ENCODE data around the gene GCM1. TPM values are rescaled to one million over a fixed set of nuclear protein-coding genes. Genes with fewer than 3 reads are reported as not detected.

Gene GCM1
- total RNA-seq, 1 experiment from 2014 or later: not detected

DNA sequence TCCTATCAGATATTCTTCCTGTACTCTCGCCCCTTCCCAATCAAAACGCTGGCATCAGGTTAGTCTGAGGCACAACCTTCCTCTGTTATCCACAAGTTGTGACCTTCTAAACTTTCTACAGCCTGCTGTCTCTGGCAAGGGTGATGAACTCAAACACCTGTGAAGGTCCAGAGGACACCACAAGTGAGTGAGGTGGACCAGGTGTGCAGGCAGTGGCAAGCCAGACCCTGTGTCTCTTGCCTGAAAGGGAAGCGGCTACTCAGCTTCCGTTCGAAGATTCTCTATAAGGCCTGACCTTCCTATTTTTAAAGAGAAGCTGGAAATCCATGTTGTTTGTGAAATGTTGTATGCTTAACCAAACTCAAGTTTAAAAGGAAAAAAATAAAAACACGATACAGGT is 36.8 kb downstream of the GCM1 start:
- Histone ChIP-seq H3K9me3 (ENCODE audit: low read length) (no peaks in the 10 kb centered on the region), H3K36me3 (ENCODE audit: insufficient read depth, low read length) (no peaks in the 10 kb centered on the region), H3K27ac (ENCODE audit: low read length) (no peak overlapping the region), H3K27me3 (ENCODE audit: low read length) (no peaks in the 10 kb centered on the region), H3K9ac (ENCODE audit: low read length) (no peak overlapping the region), H4K20me1 (ENCODE audit: insufficient read depth, low read depth, low read length) (no peaks in the 10 kb centered on the region), H3K9me2 (replicated peaks; ENCODE audit: insufficient read depth, low read length) (no peaks in the 10 kb centered on the region), H3K79me2 (ENCODE audit: low read length) (no peaks in the 10 kb centered on the region), H2AFZ (ENCODE audit: low read length) (no peak overlapping the region), H3K4me2 (ENCODE audit: low read depth, low read length, poor library complexity, severe bottlenecking) (no peak overlapping the region), H3K4me1 (ENCODE audit: low read length) (peaks cover 5% of the 10 kb centered on the region; the same call in 1 of the 2 replicates), H3K4me3 (ENCODE audit: low read length) (no peak overlapping the region)
- no peak for DNase-seq

DNA sequence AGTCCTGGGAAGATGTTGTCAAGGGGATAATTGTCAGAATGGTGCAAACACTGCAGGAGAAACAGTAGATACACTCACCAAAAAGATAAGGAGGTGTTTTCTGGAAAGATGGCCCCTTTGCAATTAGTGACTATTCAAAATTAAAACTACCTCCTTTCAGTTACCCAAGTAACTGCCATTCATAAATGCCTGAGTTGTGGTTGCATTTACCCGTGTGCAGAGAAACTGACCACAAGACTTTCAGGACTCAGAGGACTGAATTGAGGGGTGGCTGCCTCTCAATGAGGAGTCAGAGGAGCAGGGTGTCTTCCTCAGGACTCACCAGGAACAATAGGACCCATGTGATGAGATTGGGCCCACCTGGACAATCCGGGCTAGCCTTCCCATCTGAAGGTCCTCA is 39.0 kb downstream of the GCM1 start:
- H3K9ac ChIP-seq (ENCODE audit: low read length): no peak overlapping the region
- no peak overlapping the region for H3K4me3 ChIP-seq (ENCODE audit: low read length)
- H3K4me1 ChIP-seq (ENCODE audit: low read length): peaks cover 5% of the 10 kb centered on the region; the same call in 1 of the 2 replicates
- no peaks in the 10 kb centered on the region for H3K9me3 ChIP-seq (ENCODE audit: low read length)
- no peaks in the 10 kb centered on the region for H3K27me3 ChIP-seq (ENCODE audit: low read length)
- H3K27ac ChIP-seq (ENCODE audit: low read length): no peak overlapping the region
- no peak overlapping the region for H3K4me2 ChIP-seq (ENCODE audit: low read depth, low read length, poor library complexity, severe bottlenecking)
- H3K79me2 ChIP-seq (ENCODE audit: low read length): no peaks in the 10 kb centered on the region
- no peaks in the 10 kb centered on the region for H3K9me2 ChIP-seq (replicated peaks; ENCODE audit: insufficient read depth, low read length)
- H3K36me3 ChIP-seq (ENCODE audit: insufficient read depth, low read length): no peaks in the 10 kb centered on the region
- DNase-seq: no peak
- H2AFZ ChIP-seq (ENCODE audit: low read length): no peak overlapping the region
- no peaks in the 10 kb centered on the region for H4K20me1 ChIP-seq (ENCODE audit: insufficient read depth, low read depth, low read length)

DNA sequence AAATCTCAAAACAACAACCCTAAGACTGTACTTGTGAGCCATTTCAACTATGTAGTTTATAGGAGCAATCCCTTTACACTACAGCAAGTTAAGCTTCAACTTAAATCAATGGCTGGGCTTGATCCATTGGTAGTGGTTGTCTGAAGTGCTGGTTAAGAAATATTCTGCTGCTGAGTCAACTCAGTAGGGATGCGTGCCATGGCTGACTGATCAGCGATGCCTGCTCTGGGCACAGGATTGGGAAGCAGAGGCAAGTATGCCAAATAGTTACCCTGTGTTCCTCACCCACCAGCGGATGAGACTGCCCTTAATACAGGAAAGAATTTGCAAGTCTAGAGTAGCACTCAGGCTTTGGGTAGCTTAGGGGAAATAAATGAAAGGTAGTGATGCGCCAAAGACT is 41.5 kb downstream of the GCM1 start:
- DNase-seq: no peak
- H4K20me1 ChIP-seq (ENCODE audit: insufficient read depth, low read depth, low read length): no peaks in the 10 kb centered on the region
- no peaks in the 10 kb centered on the region for H3K9me3 ChIP-seq (ENCODE audit: low read length)
- no peak overlapping the region for H3K9ac ChIP-seq (ENCODE audit: low read length)
- H3K4me3 ChIP-seq (ENCODE audit: low read length): no peak overlapping the region
- H3K4me2 ChIP-seq (ENCODE audit: low read depth, low read length, poor library complexity, severe bottlenecking): no peak overlapping the region
- no peaks in the 10 kb centered on the region for H3K9me2 ChIP-seq (replicated peaks; ENCODE audit: insufficient read depth, low read length)
- H3K36me3 ChIP-seq (ENCODE audit: insufficient read depth, low read length): no peaks in the 10 kb centered on the region
- no peak overlapping the region for H3K27ac ChIP-seq (ENCODE audit: low read length)
- no peaks in the 10 kb centered on the region for H3K79me2 ChIP-seq (ENCODE audit: low read length)
- H3K27me3 ChIP-seq (ENCODE audit: low read length): no peaks in the 10 kb centered on the region
- H2AFZ ChIP-seq (ENCODE audit: low read length): no peak overlapping the region
- H3K4me1 ChIP-seq (ENCODE audit: low read length): no peaks in the 10 kb centered on the region

DNA sequence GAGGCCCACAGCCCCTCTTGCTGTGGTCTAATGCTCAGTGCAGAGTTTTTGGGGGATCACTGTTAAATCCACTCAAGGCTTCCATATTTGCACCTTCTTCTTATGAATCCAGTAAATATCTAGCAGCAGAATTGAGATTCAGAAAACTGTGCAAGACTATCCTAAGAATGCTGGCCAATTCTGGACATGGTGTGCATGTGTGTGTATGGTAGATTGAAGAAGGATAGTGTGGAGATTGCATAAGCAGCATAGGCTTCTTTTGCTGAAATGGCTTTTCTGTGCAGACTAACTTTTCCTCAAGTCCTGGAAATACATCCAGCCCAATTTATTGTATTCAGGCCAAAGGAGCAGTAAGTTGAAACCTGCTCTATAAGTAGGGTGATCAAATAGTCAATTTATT is 43.7 kb downstream of the GCM1 start:
- no peak for DNase-seq
- no peaks in the 10 kb centered on the region for H3K79me2 ChIP-seq (ENCODE audit: low read length)
- H3K9me3 ChIP-seq (ENCODE audit: low read length): no peaks in the 10 kb centered on the region
- no peak overlapping the region for H3K9ac ChIP-seq (ENCODE audit: low read length)
- no peaks in the 10 kb centered on the region for H4K20me1 ChIP-seq (ENCODE audit: insufficient read depth, low read depth, low read length)
- H3K36me3 ChIP-seq (ENCODE audit: insufficient read depth, low read length): no peaks in the 10 kb centered on the region
- no peaks in the 10 kb centered on the region for H3K4me1 ChIP-seq (ENCODE audit: low read length)
- no peak overlapping the region for H2AFZ ChIP-seq (ENCODE audit: low read length)
- H3K27me3 ChIP-seq (ENCODE audit: low read length): no peaks in the 10 kb centered on the region
- no peak overlapping the region for H3K27ac ChIP-seq (ENCODE audit: low read length)
- H3K4me3 ChIP-seq (ENCODE audit: low read length): no peak overlapping the region
- H3K9me2 ChIP-seq (replicated peaks; ENCODE audit: insufficient read depth, low read length): no peaks in the 10 kb centered on the region
- H3K4me2 ChIP-seq (ENCODE audit: low read depth, low read length, poor library complexity, severe bottlenecking): no peak overlapping the region

DNA sequence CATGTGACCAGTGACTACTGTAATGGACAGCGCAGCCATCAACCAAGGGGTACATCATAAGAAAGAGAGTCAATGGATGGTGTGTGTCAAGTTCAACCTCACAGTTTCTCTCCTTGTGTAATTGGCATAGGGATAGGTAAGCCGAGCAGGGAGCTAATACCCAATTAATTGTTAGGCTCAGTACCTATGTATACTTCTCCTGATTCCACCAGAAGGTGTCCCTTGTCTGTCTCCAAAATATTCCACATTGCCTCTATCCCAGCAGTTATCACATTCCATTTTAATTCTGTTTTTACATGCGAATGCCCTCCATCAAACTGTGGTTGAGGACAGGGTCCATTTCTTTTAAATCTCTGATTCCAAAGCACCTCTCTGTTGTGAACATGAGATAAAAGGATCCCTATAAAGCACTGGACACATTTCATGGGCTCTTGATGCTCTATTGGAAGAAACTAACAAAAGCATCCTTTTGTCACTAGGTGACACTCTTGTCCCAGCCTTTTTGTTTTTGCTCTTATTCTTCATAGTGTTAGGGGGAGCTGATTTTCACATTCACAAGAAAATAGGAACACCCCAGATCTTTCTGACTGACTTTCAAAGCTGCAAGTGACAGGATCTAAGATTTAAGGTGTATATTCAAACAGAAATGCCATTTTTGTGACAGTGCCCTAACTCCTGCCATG is 44.5 kb downstream of the GCM1 start:
- DNase-seq: peak; percentile 56
- no peaks in the 10 kb centered on the region for H3K9me3 ChIP-seq (ENCODE audit: low read length)
- no peak overlapping the region for H3K4me3 ChIP-seq (ENCODE audit: low read length)
- no peak overlapping the region for H2AFZ ChIP-seq (ENCODE audit: low read length)
- H3K4me2 ChIP-seq (ENCODE audit: low read depth, low read length, poor library complexity, severe bottlenecking): no peak overlapping the region
- H3K79me2 ChIP-seq (ENCODE audit: low read length): no peaks in the 10 kb centered on the region
- no peaks in the 10 kb centered on the region for H3K27me3 ChIP-seq (ENCODE audit: low read length)
- H4K20me1 ChIP-seq (ENCODE audit: insufficient read depth, low read depth, low read length): no peaks in the 10 kb centered on the region
- H3K27ac ChIP-seq (ENCODE audit: low read length): no peak overlapping the region
- H3K9ac ChIP-seq (ENCODE audit: low read length): no peak overlapping the region
- no peaks in the 10 kb centered on the region for H3K4me1 ChIP-seq (ENCODE audit: low read length)
- no peaks in the 10 kb centered on the region for H3K9me2 ChIP-seq (replicated peaks; ENCODE audit: insufficient read depth, low read length)
- 0 out of 2 replicates have a peak, but pooled peaks cover under 1% of the 10 kb centered on the region for H3K36me3 ChIP-seq (ENCODE audit: insufficient read depth, low read length)

DNA sequence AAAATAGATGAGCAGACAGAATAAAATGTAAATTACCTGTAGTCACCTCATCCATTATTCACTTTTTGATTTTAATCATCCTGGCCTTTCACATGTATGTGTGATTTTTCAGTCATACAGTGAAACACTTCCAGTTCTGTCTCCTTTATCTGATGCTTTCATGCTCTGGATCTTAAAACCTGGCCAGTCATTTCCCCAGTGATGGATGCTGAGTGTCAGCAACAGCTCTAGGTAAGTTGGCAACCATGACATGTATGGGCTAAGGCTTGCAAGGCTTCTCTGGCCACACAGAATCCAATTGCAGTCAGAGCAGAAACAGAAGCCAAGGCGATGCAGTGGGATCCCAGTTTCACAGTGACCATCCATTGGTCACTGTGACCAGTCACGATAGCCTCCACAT is 47.6 kb downstream of the GCM1 start:
- Histone ChIP-seq H2AFZ (ENCODE audit: low read length) (no peak overlapping the region), H3K4me3 (ENCODE audit: low read length) (no peak overlapping the region), H3K9me2 (replicated peaks; ENCODE audit: insufficient read depth, low read length) (no peaks in the 10 kb centered on the region), H3K9ac (ENCODE audit: low read length) (no peak overlapping the region), H3K4me2 (ENCODE audit: low read depth, low read length, poor library complexity, severe bottlenecking) (no peak overlapping the region), H3K36me3 (ENCODE audit: insufficient read depth, low read length) (peaks cover 23% of the 10 kb centered on the region; the same call in 1 of the 2 replicates), H3K79me2 (ENCODE audit: low read length) (no peaks in the 10 kb centered on the region), H3K4me1 (ENCODE audit: low read length) (no peaks in the 10 kb centered on the region), H4K20me1 (ENCODE audit: insufficient read depth, low read depth, low read length) (no peaks in the 10 kb centered on the region), H3K9me3 (ENCODE audit: low read length) (no peaks in the 10 kb centered on the region), H3K27ac (ENCODE audit: low read length) (no peak overlapping the region), H3K27me3 (ENCODE audit: low read length) (no peaks in the 10 kb centered on the region)
- no peak for DNase-seq

DNA sequence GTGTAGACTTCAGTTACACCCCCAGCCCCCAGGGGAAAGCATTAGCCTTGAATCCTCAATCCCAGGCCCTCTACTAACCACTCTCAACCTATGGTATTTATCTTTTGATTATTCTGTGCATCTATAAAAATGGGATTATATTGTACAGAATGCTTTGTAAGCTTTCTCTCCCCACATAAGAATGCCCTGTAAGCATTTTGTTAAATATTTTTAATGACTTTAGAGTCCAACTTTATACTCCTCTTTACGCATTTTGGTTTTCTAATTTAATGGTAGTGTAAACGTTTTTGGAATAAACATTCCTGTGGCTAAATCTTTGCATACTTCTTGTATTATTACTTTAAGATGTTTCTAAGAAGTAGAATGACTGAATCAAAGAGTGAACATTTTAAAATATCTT is 48.1 kb downstream of the GCM1 start:
- H3K27ac ChIP-seq (ENCODE audit: low read length): no peak overlapping the region
- no peak for DNase-seq
- no peaks in the 10 kb centered on the region for H3K79me2 ChIP-seq (ENCODE audit: low read length)
- no peaks in the 10 kb centered on the region for H3K9me2 ChIP-seq (replicated peaks; ENCODE audit: insufficient read depth, low read length)
- no peaks in the 10 kb centered on the region for H3K27me3 ChIP-seq (ENCODE audit: low read length)
- no peaks in the 10 kb centered on the region for H4K20me1 ChIP-seq (ENCODE audit: insufficient read depth, low read depth, low read length)
- H3K4me1 ChIP-seq (ENCODE audit: low read length): no peaks in the 10 kb centered on the region
- no peak overlapping the region for H3K9ac ChIP-seq (ENCODE audit: low read length)
- H3K36me3 ChIP-seq (ENCODE audit: insufficient read depth, low read length): peaks cover 28% of the 10 kb centered on the region; the same call in 1 of the 2 replicates
- no peaks in the 10 kb centered on the region for H3K9me3 ChIP-seq (ENCODE audit: low read length)
- H2AFZ ChIP-seq (ENCODE audit: low read length): no peak overlapping the region
- no peak overlapping the region for H3K4me3 ChIP-seq (ENCODE audit: low read length)
- no peak overlapping the region for H3K4me2 ChIP-seq (ENCODE audit: low read depth, low read length, poor library complexity, severe bottlenecking)

DNA sequence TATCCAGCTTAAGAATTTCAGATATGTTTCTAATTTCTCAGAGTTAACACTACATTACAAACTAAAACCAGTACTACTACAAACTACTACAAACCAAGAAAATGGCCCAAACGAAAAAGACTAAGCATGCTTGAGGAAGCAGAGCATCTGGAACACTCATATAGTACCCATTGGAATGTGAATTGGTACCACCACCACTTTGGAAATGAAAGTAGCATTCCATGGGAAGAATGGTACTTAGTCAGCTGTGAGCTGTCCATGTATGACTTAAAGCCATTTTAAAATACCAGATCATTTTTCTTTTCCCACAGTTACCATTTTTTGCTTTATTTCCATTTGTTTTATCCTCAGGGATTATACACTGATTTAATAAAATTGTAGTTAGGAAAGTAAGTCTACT is 52.9 kb downstream of the GCM1 start:
- no peak overlapping the region for H3K9ac ChIP-seq (ENCODE audit: low read length)
- no peaks in the 10 kb centered on the region for H3K9me3 ChIP-seq (ENCODE audit: low read length)
- no peaks in the 10 kb centered on the region for H3K79me2 ChIP-seq (ENCODE audit: low read length)
- no peaks in the 10 kb centered on the region for H4K20me1 ChIP-seq (ENCODE audit: insufficient read depth, low read depth, low read length)
- no peak overlapping the region for H3K4me3 ChIP-seq (ENCODE audit: low read length)
- no peaks in the 10 kb centered on the region for H3K4me1 ChIP-seq (ENCODE audit: low read length)
- H3K9me2 ChIP-seq (replicated peaks; ENCODE audit: insufficient read depth, low read length): no peaks in the 10 kb centered on the region
- no peak overlapping the region for H3K4me2 ChIP-seq (ENCODE audit: low read depth, low read length, poor library complexity, severe bottlenecking)
- no peak for DNase-seq
- H3K27me3 ChIP-seq (ENCODE audit: low read length): no peaks in the 10 kb centered on the region
- H2AFZ ChIP-seq (ENCODE audit: low read length): no peak overlapping the region
- H3K36me3 ChIP-seq (ENCODE audit: insufficient read depth, low read length): peaks cover 48% of the 10 kb centered on the region; the same call in 1 of the 2 replicates
- H3K27ac ChIP-seq (ENCODE audit: low read length): no peak overlapping the region

Measured in Karpas-422 (cell line).